Measurements from ENCODE around the gene CREBBP. TPM values are rescaled to one million over a fixed set of nuclear protein-coding genes. Genes with fewer than 3 reads are reported as not detected.

Gene CREBBP
- total and polyA plus RNA-seq, 9 of the 15 experiments (the other 6 are each of a cell fraction or from before 2014, with no cell fraction given) = 0.70 to 24.8 (median 5.6) TPM

DNA sequence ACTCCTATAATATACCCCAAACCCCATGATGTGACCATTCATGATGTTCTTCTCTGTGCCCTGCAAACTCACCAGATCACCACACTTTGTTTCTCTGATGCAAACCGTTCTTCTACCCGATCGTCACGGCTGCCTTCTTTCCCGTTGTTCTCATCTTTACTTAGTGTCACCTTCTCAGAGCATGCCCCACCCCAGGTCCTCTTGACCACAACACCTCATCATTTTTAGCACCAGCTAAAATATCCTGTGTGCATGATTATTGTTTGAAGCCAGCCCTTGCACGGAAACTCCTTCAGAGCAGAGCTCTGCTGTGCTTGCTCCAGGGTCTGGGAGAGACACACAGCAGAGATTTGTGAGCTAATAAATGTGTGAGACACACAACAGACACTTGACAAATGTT lies 38.9 kb upstream of the CREBBP start:
- peaks cover 24 to 72% of the 10 kb centered on the region in 2 experiments for H3K27me3 ChIP-seq (ENCODE audit: control insufficient read depth in 2 of 2, insufficient read depth in 2 of 2, low read length in 2 of 2)
- no peaks in the 10 kb centered on the region; a peak in 1 of 5 replicates for H3K4me1 ChIP-seq (replicated peaks in 1 of 2; ENCODE audit: control insufficient read depth in 2 of 2, insufficient read depth in 2 of 2, low read length in 2 of 2)
- H4K20me1 ChIP-seq (replicated peaks; ENCODE audit: control insufficient read depth, insufficient read depth, low read length) = no peaks in the 10 kb centered on the region
- H3K4me2 ChIP-seq (ENCODE audit: insufficient read depth, low read length) = no peak overlapping the region
- FAIRE-seq (no peak), ATAC-seq (no peak), DNase-seq (ENCODE audit: extremely low read depth in 1 of 4, low spot score in 3 of 4) (no peak)
- H3K9ac ChIP-seq (ENCODE audit: insufficient read depth in 1 of 2, low read depth in 2 of 2, low read length in 2 of 2) = no peak overlapping the region
- in situ Hi-C loops (cut with MboI) (no loop called here), intact Hi-C loops (cut with micrococcal nuclease) (no loop called here)
- no peaks in the 10 kb centered on the region for H3K9me1 ChIP-seq (ENCODE audit: control insufficient read depth, insufficient read depth, low read length)
- no peaks in the 10 kb centered on the region for H3K79me2 ChIP-seq (ENCODE audit: control insufficient read depth, insufficient read depth, low read length)
- ChIA-PET POLR2A (no interaction called here), CTCF (ENCODE audit: low intra/inter-chr PET ratio) (no interaction called here)
- H3K36me3 ChIP-seq (ENCODE audit: control insufficient read depth, insufficient read depth, low read length) = no peaks in the 10 kb centered on the region
- no peak overlapping the region for H3K4me3 ChIP-seq
- peaks cover 12% of the 10 kb centered on the region for H3K9me3 ChIP-seq (replicated peaks; ENCODE audit: control insufficient read depth, insufficient read depth, low read depth, low read length)
- TF ChIP-seq ZFP1 (CRISPR knock-in tag; IDR thresholded peaks at IDR 0.05) (peak; percentile 90), CBX8 (IDR thresholded peaks at IDR 0.05; ENCODE audit: borderline replicate concordance, extremely low read depth, low read depth, low read length, poor library complexity, severe bottlenecking) (no peak), TRIM28 (IDR thresholded peaks at IDR 0.05) (0 out of 2 replicates have a peak, but pooled peaks have one; percentile 48), ZNF197 (CRISPR knock-in tag; IDR thresholded peaks at IDR 0.05; ENCODE audit: low read depth) (no peak)
- 5% methylated on average over 6 of the region's 6 CpGs for WGBS (ENCODE audit: insufficient coverage, low coverage, missing lambda C conversion rate)
- no peak overlapping the region for H2AFZ ChIP-seq (ENCODE audit: low read depth, low read length)
- BruUV-seq (replicated peaks) = no TSS peak
- H3K27ac ChIP-seq (ENCODE audit: extremely low read depth, low read depth, low read length) = no peak overlapping the region

DNA sequence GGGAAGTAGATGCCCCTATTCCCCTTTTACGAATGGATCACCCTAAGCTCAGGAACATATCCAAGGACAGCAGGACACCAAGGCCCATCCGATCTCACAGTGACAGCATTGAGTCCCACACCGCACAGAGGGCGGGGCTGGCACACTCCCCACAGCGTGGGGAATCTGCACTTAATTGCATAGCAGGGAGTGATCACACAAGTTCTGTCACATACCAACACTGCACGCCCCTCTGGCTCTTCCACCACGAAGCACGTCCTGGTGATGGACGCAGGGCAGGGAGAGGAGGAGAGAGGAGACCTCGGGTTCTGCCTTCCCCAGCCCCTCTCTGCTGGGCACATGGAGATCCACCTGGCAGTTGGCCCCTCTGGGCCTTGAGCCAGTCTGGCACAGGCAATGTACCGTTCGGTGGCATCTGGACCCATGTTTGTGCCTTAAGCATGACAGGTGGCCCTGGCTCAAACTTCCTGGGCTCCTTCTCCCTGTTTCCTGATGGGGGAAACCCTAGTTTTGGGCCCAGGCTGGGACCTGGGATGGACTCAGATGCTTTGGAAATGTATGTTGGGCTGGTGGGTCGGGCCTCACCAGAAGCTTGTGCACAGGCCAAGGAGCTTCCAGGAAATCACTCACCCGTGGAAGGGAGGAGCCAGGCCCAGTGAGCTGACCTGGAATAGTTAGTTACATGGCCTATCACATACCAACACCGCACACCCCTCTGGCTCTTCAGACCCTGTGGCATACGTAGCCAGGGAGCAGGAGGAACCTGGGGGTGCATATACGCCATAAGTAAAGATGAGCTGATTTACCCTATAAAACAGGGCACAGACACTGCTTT lies 35.1 kb upstream of the CREBBP start:
- H3K4me2 ChIP-seq (ENCODE audit: insufficient read depth, low read length) = no peak overlapping the region
- ChIA-PET CTCF (ENCODE audit: low intra/inter-chr PET ratio) (no interaction called here), POLR2A (interaction anchor here (0.6 kb wide), 1 partner anchor 35 kb away, joined by 3 read pairs; no protein-coding TSS in a partner anchor)
- FAIRE-seq (no peak), ATAC-seq (no peak), DNase-seq (ENCODE audit: extremely low read depth in 1 of 4, low spot score in 3 of 4) (no peak)
- H3K4me1 ChIP-seq (replicated peaks in 1 of 2; ENCODE audit: control insufficient read depth in 2 of 2, insufficient read depth in 2 of 2, low read length in 2 of 2) = no peaks in the 10 kb centered on the region; a peak in 1 of 5 replicates
- no peak overlapping the region for H3K4me3 ChIP-seq
- WGBS (ENCODE audit: insufficient coverage, low coverage, missing lambda C conversion rate) = under 1% methylated on average over 17 of the region's 17 CpGs
- H4K20me1 ChIP-seq (replicated peaks; ENCODE audit: control insufficient read depth, insufficient read depth, low read length) = no peaks in the 10 kb centered on the region
- in situ Hi-C loops (cut with MboI) (no loop called here), intact Hi-C loops (cut with micrococcal nuclease) (no loop called here)
- H3K9ac ChIP-seq (ENCODE audit: insufficient read depth in 1 of 2, low read depth in 2 of 2, low read length in 2 of 2) = no peak overlapping the region
- H3K27ac ChIP-seq (ENCODE audit: extremely low read depth, low read depth, low read length) = no peak overlapping the region
- H3K9me1 ChIP-seq (ENCODE audit: control insufficient read depth, insufficient read depth, low read length) = no peaks in the 10 kb centered on the region
- BruUV-seq (replicated peaks) = no TSS peak
- H2AFZ ChIP-seq (ENCODE audit: low read depth, low read length) = no peak overlapping the region
- peaks cover 12 to 70% of the 10 kb centered on the region in 2 experiments; a peak in 4 of 5 replicates for H3K27me3 ChIP-seq (ENCODE audit: control insufficient read depth in 2 of 2, insufficient read depth in 2 of 2, low read length in 2 of 2)
- H3K9me3 ChIP-seq (replicated peaks; ENCODE audit: control insufficient read depth, insufficient read depth, low read depth, low read length) = peaks cover 12% of the 10 kb centered on the region
- no peaks in the 10 kb centered on the region for H3K36me3 ChIP-seq (ENCODE audit: control insufficient read depth, insufficient read depth, low read length)
- no peaks in the 10 kb centered on the region for H3K79me2 ChIP-seq (ENCODE audit: control insufficient read depth, insufficient read depth, low read length)
- TF ChIP-seq TCF7 (IDR thresholded peaks at IDR 0.05; ENCODE audit: borderline replicate concordance) = no peak
- no peak for TF ChIP-seq ID3 (CRISPR knock-in tag; IDR thresholded peaks at IDR 0.05)
- no peak for TF ChIP-seq ID3 (tag; IDR thresholded peaks at IDR 0.05)
- TF ChIP-seq SMAD2 (IDR thresholded peaks at IDR 0.05; ENCODE audit: low read depth, low read length) = no peak
- no peak for TF ChIP-seq TAF15 (IDR thresholded peaks at IDR 0.05; ENCODE audit: low read depth, low read length)
- TF ChIP-seq ZNF766 (CRISPR knock-in tag; conservative IDR thresholded peaks at IDR 0.05) = no peak
- TF ChIP-seq EZH2 (IDR thresholded peaks at IDR 0.05; ENCODE audit: borderline replicate concordance, low read depth, low read length) = no peak
- no peak for TF ChIP-seq SPI1 (IDR thresholded peaks at IDR 0.05; ENCODE audit: borderline replicate concordance, low read depth, low read length)
- TF ChIP-seq FOXM1 (IDR thresholded peaks at IDR 0.05; ENCODE audit: low read depth) = no peak
- TF ChIP-seq FOXM1 (CRISPR knock-in tag; IDR thresholded peaks at IDR 0.05; ENCODE audit: low read depth) = no peak
- TF ChIP-seq RBM15 (IDR thresholded peaks at IDR 0.05; ENCODE audit: insufficient read depth, low read length) = no peak

All from K562 (cell line).